Neutrophil (primary cell): ENCODE measurements around the gene HSD17B10.

Experiments used
- H3K27ac ChIP-seq: fragments of 200-600 bp; sonication (generic); 2 replicates; pipeline ENCODE4 v1.5.1; 2016; ENCODE audit warnings: mild to moderate bottlenecking, moderate library complexity
- H3K27me3 ChIP-seq: fragments of 200-600 bp; sonication (generic); 2 replicates; pipeline ENCODE4 v1.6.0; 2016; ENCODE audit warnings: mild to moderate bottlenecking
- H3K36me3 ChIP-seq: fragments of 200-600 bp; sonication (generic); 2 replicates; pipeline ENCODE4 v1.5.1; 2017
- H3K4me1 ChIP-seq, 2 experiments: fragments of 200-600 bp in 1 of 2; sonication (generic) in 1 of 2; 1 replicate in 1 of 2; 2 replicates in 1 of 2; pipeline versions ENCODE4 v1.5.1 to v1.6.1; 2013 to 2016; ENCODE audit warnings: low read depth in 1 of 2, low read length in 1 of 2, mild to moderate bottlenecking in 1 of 2, moderate library complexity in 1 of 2; ENCODE audit not compliant: control insufficient read depth in 1 of 2, insufficient read depth in 1 of 2
- H3K4me3 ChIP-seq, 2 experiments: fragments of 200-600 bp in 1 of 2; sonication (generic) in 1 of 2; 1 replicate in 1 of 2; 2 replicates in 1 of 2; pipeline ENCODE4 v1.5.1; 2013 to 2016; ENCODE audit warnings: low read depth in 1 of 2, low read length in 1 of 2, mild to moderate bottlenecking in 1 of 2, moderate library complexity in 1 of 2
- H3K9me3 ChIP-seq: fragments of 200-600 bp; sonication (generic); 2 replicates; pipeline ENCODE4 v1.5.1; 2016
- CTCF ChIP-seq: fragments of 200-600 bp; sonication (generic); IDR thresholded peaks from 2 replicates; pipeline ENCODE4 v1.5.1; 2016; ENCODE audit warnings: antibody characterized with exemption

HSD17B10 gene

GRCh38 chrX:53441531-53442321, 7.6 kb upstream of the HSD17B10 start:
- Histone ChIP-seq H3K9me3 (no peaks in the 10 kb centered on the region), H3K36me3 (no peaks in the 10 kb centered on the region), H3K4me1 (peaks cover 16 to 24% of the 10 kb centered on the region in 2 experiments), H3K27ac (peak overlapping the region; percentile 71), H3K27me3 (no peaks in the 10 kb centered on the region), H3K4me3 (peak overlapping the region; percentile 60 to 66)
- TF ChIP-seq CTCF: no peak

GRCh38 chrX:53440621-53441517, 6.7 kb upstream of the HSD17B10 start:
- H3K36me3 ChIP-seq: no peaks in the 10 kb centered on the region
- no peaks in the 10 kb centered on the region for H3K9me3 ChIP-seq
- peaks cover 20 to 24% of the 10 kb centered on the region in 2 experiments for H3K4me1 ChIP-seq
- H3K27me3 ChIP-seq: no peaks in the 10 kb centered on the region
- peak overlapping the region; percentile 60 to 66 for H3K4me3 ChIP-seq
- H3K27ac ChIP-seq: peak overlapping the region; percentile 71
- TF ChIP-seq CTCF: no peak

GRCh38 chrX:53440101-53440500, 5.9 kb upstream of the HSD17B10 start:
- Histone ChIP-seq H3K27me3 (no peaks in the 10 kb centered on the region), H3K27ac (no peak overlapping the region), H3K4me1 (peaks cover 21 to 24% of the 10 kb centered on the region in 2 experiments), H3K9me3 (no peaks in the 10 kb centered on the region), H3K4me3 (peak overlapping the region; percentile 60 to 66), H3K36me3 (no peaks in the 10 kb centered on the region)
- no peak for TF ChIP-seq CTCF

GRCh38 chrX:53438832-53439230, 4.7 kb upstream of the HSD17B10 start:
- Histone ChIP-seq H3K4me3 (no peak overlapping the region), H3K36me3 (no peaks in the 10 kb centered on the region), H3K4me1 (peaks cover 27 to 33% of the 10 kb centered on the region in 2 experiments), H3K27me3 (no peaks in the 10 kb centered on the region), H3K9me3 (no peaks in the 10 kb centered on the region), H3K27ac (no peak overlapping the region)
- no peak for TF ChIP-seq CTCF

- no peak for TF ChIP-seq CTCF
- H3K27ac ChIP-seq: no peak overlapping the region
- no peaks in the 10 kb centered on the region for H3K9me3 ChIP-seq
- H3K4me3 ChIP-seq: no peak overlapping the region
- H3K36me3 ChIP-seq: no peaks in the 10 kb centered on the region
- H3K4me1 ChIP-seq: peaks cover 32 to 39% of the 10 kb centered on the region in 2 experiments
- H3K27me3 ChIP-seq: no peaks in the 10 kb centered on the region
These were observed 4.1 kb upstream of the HSD17B10 start for GRCh38 chrX:53438174-53438831.
